ENCODE measurements around the gene SLC9A9.
"Not testable (repeated sequence)": the region's sequence is repeated elsewhere in the genome, so short reads cannot be mapped to it uniquely, and the experiment has no call there.

The SLC9A9 gene

GRCh38 chr3:143465666-143466065 lies 382.6 kb downstream of the SLC9A9 start:
- no peak for DNase-seq (ENCODE audit: low read depth in 2 of 2)

DNA sequence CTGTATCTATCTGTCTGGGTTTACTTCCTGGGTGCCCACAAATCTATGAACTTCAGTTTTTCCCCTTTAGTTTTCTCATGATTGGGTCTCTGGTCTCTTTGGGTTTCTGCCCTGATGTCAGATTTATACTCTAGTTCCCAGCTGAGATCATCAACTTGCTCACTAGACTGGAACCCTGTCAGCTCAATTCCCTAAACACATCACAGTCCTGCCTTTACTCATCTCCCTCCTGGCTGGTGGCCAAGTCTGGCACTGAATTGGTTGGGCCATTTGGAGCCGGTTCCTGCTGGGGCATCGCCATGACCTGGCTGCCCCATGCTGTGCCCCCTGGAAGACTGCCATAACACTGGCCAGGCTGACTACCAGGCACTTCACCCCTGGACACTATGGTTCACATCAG lies 383.4 kb downstream of the SLC9A9 start:
- DNase-seq (ENCODE audit: low read depth in 2 of 2), result no peak

- no peak for DNase-seq (ENCODE audit: low read depth in 2 of 2)
These were observed 392.8 kb downstream of the SLC9A9 start for GRCh38 chr3:143455480-143455879.

DNA sequence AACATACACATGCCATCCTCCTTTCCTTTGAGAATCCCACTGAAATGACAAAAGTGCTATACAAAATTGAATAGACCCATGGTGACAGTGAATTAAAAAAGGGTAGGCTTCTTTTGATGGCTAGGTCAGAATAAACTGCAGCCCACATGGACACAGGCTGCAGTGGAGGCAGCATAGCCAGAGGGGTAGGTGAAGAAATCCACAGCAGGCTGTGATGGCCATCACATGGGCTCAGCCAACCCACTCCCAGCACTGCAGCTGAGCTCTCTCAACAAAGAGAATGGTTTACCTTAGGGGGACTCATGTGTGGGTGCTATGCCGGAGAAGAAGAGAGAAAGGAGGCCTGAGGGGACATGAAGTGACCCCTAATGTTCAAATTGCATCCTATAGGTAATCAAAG lies 397.6 kb downstream of the SLC9A9 start:
- DNase-seq (ENCODE audit: low read depth in 2 of 2), result no peak

GRCh38 chr3:143447491-143447890 lies 400.8 kb downstream of the SLC9A9 start:
- no peak for DNase-seq (ENCODE audit: low read depth in 2 of 2)

DNA sequence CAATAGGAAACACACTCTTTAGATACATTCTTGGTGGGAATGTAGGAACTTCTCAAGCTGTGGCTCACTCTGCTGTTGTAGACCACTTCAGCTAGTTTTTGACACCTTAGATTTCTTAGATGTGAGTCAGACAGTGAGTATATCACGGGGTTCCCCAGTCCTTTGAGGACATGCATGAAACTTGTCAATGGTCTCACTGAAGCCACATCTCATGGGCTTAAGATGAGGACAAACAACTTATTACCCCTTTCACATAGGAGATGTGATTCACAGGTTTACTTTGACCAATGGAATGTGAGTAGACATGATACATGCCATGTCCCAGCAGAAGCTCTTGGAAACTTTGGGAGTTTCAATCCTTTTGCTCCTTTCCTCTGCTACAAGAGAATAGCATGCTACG lies 403.1 kb downstream of the SLC9A9 start:
- DNase-seq (ENCODE audit: low read depth in 2 of 2), result no peak

DNA sequence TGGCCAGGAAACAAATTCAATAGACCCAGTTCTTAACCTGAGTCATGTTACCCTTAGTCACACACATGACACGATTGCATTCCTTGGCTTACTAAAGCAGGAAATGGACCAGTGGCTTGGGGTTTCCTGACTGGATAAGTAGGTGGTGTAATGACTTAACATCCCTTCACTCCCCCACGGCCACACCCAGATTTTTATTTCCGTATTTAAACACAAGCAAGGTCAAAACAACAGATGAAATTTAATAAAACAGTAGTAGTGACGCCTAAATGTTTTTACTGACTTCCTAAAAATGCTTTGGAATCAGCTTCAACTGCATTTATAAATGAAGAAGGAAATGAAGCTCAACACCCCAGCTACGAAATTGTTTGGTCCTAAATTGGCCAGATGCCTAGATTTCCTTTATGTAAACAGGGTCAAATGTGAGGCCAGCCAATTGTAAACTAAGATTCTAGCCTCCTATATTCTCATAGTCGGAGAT lies 404.4 kb downstream of the SLC9A9 start:
- DNase-seq (ENCODE audit: low read depth in 2 of 2), result no peak

GRCh38 chr3:143442814-143443447 lies 405.3 kb downstream of the SLC9A9 start:
- DNase-seq (ENCODE audit: low read depth in 2 of 2), result no peak

DNA sequence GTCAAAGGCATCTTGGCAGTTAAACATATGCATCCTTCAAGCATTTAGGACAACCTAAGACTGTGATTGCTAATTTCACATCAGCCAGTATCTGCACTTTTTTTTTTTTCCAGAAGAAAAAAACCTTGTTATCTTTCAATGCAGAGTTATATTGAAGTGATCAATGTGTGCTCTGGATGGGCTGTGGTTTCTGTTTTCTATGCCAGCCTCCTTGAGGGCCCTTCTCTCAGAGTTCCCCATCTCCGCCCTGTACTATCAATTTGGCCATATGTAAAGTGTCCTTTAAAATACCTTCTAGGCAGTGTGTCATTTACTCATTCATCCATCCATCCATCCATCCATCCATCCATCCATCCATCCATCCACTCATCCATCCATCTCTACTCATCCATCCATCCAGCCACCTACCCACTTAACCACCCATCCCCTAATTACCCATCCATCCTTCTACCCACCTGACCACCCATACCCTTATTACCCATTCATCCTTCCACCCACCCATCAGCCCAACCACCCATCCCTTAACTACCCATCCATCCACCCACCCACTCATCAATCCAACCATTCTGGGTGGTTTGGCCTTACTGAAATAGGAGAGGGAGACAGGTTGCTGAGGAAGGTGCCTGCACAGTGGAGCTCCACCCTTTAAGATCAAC lies 406.6 kb downstream of the SLC9A9 start:
- DNase-seq (ENCODE audit: low read depth in 2 of 2), result no peak

DNA sequence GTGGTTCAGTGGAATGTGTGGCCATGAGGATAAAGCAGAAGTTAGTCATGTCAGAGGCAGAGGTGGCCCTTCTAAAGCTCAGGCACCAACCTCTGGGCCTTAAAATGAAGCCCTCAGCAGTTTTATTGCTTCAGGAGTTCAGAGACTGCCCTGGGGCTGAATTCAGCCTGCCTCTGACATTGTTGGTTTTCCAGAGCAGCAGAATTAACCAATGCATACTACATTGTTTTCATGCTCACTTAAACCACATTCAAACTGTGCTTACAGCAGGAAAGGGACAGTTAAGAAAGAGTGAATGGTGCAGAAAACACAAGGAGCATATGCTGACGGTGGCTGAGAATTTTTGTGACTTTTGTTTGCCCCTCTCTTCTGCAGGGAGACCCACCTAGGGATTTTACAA lies 408.5 kb downstream of the SLC9A9 start:
- no peak for DNase-seq (ENCODE audit: low read depth in 2 of 2)

DNA sequence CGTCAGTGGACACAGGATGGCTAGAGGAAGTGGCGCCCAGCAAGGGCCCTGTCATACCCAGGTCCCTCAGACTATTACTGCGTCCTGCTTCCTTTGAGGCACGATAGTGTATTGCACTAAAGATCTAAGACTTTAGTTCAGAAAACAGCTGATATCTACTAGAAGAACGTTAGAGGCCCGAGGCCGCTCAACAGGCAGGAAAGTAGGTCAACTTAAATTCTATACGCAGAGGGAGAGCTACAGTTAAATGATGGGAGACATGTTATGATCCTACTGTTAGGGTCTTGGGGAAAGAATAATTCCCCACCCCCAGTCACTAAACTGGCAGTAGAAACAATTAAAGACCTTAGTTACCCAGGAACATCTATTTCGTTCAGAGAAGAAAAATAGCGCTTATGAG lies 410.9 kb downstream of the SLC9A9 start:
- DNase-seq (ENCODE audit: low read depth in 2 of 2), result no peak

DNA sequence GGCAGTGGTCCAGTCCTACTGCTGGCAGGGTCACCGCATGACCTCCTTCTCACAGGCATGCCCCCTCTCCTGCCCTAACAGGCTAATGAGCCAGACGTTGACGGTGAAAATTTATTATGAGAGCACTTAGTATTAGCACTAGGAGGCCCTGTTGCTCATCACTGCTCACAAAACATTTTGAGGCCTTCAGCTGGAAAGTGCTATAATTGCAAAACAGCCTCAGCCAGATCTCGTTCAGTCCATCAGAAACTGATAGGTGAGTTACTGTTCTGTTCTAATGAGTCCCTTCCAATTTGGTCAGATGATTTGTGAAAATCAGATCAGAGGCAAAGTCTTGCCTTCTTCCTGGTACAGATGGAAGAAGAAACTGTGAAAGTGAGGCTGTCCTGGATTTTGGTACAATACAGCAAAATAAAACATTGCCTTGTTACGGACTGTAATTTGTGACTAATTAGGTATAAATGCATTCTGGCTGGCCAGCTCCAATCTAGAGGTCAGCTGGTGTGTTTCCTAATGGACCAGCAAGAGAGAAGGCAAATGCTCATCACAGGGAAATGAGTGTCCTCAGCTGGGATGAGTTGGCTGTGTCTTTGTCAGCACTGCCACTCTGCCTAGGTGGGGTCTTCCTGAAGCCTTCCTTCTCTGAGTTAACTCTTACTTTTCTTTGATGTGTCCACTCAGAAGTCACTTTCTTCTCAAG lies 411.9 kb downstream of the SLC9A9 start:
- no peak for DNase-seq (ENCODE audit: low read depth in 2 of 2)

- DNase-seq (ENCODE audit: low read depth in 2 of 2), result no peak
These were observed 414.4 kb downstream of the SLC9A9 start for GRCh38 chr3:143433787-143434378.

GRCh38 chr3:143431298-143431697 lies 417.0 kb downstream of the SLC9A9 start:
- DNase-seq (ENCODE audit: low read depth in 2 of 2), result not testable (repeated sequence)

GRCh38 chr3:143430568-143430967 lies 417.7 kb downstream of the SLC9A9 start:
- no peak for DNase-seq (ENCODE audit: low read depth in 2 of 2)

DNA sequence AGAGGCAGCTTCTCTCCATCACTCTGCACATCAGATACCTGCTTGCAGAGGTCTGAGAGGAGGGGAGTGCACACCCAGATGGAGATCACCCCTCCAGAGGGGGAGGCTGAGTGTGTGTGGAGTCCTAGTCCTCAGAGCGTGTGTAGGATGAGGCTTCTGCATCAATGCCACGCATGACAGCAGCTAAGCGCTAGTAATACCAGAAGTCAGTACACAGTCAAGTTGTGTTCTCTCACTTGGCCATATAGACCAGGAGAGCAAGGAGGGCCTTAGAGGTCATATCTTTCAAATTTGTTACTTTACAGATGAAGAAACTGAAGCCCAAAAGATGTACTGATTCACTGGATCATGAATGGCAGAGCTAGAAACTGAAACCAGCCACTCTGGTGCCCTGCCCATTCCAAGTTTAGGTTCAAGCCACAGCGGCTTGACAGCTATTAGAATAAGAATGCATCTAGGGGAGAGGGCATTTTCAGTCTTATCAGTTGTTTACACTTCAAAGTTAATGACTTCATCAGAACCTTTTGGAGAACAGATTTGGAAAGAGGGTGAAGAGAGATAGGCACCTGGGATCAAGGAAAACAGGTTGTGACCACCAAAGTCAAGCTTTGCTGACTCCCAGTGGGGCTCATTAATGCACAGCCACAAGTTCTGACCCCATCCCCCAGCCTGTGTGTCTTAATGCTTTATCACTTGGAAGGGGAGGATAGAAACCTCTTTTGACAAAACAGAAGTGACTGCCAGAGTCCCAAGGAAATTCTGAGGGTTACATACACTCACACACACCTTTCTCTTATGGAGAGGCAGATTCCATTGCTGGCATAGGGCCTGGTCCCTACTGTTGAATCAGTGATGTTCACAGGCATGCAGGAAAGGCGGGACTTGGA lies 418.4 kb downstream of the SLC9A9 start:
- DNase-seq (ENCODE audit: low read depth in 2 of 2), result no peak

- DNase-seq (ENCODE audit: low read depth in 2 of 2), result no peak
These were observed 420.0 kb downstream of the SLC9A9 start for GRCh38 chr3:143428294-143428693.

GRCh38 chr3:143427631-143428030 lies 420.6 kb downstream of the SLC9A9 start:
- DNase-seq (ENCODE audit: low read depth in 2 of 2), result no peak

DNA sequence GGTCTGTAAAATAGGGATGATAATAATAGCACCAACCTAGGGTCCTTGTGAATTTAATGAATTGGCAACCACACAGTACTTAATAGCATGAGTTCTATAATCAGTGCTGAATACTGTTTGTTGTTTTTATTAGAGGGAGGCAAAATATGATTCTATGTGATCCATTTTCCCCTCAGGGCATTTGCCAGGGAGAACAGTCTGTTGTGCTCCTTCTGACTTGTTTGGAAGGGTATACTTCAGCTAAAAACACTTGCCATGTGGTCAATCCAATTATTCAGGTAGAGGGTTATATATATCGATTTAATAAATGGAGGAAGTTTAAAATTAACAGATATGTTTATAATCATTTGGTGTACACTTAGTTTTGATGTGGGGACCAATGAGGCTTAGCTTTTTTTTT lies 423.4 kb downstream of the SLC9A9 start:
- DNase-seq (ENCODE audit: low read depth in 2 of 2), result no peak

DNA sequence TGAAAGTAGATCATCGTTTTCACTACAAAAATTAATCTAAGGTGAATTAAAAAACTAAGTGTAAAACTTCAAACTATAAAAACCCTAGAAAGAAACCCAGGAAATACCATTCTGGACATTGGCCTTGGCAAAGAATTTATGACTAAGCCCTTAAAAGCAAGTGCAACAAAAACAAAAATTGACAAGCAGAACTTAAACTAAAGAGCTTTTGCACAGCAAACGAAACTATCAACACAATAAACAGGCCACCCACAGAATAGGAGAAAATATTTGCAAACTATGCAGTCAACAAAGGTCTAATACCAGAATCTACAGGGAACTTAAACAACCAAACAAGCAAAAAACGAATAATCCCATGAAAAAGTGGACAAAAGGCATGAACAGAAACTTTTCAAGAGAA lies 426.7 kb downstream of the SLC9A9 start:
- DNase-seq (ENCODE audit: low read depth in 2 of 2), result no peak

- no peak for DNase-seq (ENCODE audit: low read depth in 2 of 2)
These were observed 428.7 kb downstream of the SLC9A9 start for GRCh38 chr3:143419611-143420010.

DNA sequence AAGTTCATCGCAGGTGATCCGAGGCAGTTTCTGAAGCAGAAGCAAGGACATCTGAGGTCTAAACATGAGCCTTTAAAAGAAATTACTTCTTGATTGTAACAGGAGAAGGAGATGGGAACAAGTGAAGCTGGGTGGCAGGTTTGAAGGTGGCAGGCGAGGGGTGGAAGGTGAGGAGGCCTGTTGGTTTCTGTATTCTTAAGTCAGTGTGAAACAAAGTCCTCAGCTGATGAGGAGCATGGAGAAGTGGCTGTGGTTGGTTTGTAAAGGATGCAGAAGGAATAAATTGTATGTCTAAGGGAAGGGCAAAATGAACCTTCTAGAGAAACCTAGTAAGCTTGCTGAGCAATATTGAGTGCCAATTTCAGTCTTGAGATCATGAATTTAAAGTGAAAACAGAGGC lies 429.9 kb downstream of the SLC9A9 start:
- no peak for DNase-seq (ENCODE audit: low read depth in 2 of 2)
